ENCODE measurements around the gene ATXN2L. TPM values are rescaled to one million over a fixed set of nuclear protein-coding genes. Genes with fewer than 3 reads are reported as not detected.
"Not testable (repeated sequence)": the region's sequence is repeated elsewhere in the genome, so short reads cannot be mapped to it uniquely, and the experiment has no call there.

ATXN2L gene
- polyA plus RNA-seq, 1 of the 3 experiments (the other 2 are of a cell fraction), result 39.2 TPM

GRCh38 chr16:28807445-28808120 lies 15.2 kb upstream of the ATXN2L start:
- H3K9me2 ChIP-seq; H2AFZ ChIP-seq (ENCODE audit: low read depth); H3K9ac ChIP-seq; H3K9me3 ChIP-seq; H3K4me2 ChIP-seq; H3K27me3 ChIP-seq (ENCODE audit: insufficient read depth); H3F3A ChIP-seq (replicated peaks; ENCODE audit: insufficient read depth); H3K36me3 ChIP-seq (replicated peaks in 1 of 2; ENCODE audit: control insufficient read depth in 1 of 2, insufficient read depth in 2 of 2, low read length in 1 of 2); H3K4me3 ChIP-seq (ENCODE audit: low read depth in 2 of 2, low read length in 1 of 2); H3K27ac ChIP-seq (ENCODE audit: low read depth in 2 of 2, low read length in 1 of 2); H4K20me1 ChIP-seq (ENCODE audit: insufficient read depth); POLR2A ChIA-PET; DNase-seq; H3K79me2 ChIP-seq (ENCODE audit: insufficient read depth); H3K4me1 ChIP-seq (ENCODE audit: control insufficient read depth in 1 of 2, insufficient read depth in 2 of 2, low read depth in 1 of 2, low read length in 1 of 2); CTCF ChIA-PET: not testable (repeated sequence)
- WGBS (ENCODE audit: low lambda C conversion rate), result no CpG with 5 or more reads among the region's 11 CpGs

GRCh38 chr16:28820016-28820415 lies 2.8 kb upstream of the ATXN2L start:
- TF ChIP-seq IRF3 (IDR thresholded peaks at IDR 0.05; ENCODE audit: low read depth, low read length) (no peak), EZH2phosphoT487 (IDR thresholded peaks at IDR 0.05; ENCODE audit: borderline replicate concordance, low read depth) (no peak), GATA2 (CRISPR knock-in tag; IDR thresholded peaks at IDR 0.05) (no peak), ZBTB33 (IDR thresholded peaks at IDR 0.05; ENCODE audit: borderline replicate concordance, low read depth) (no peak), YY1 (IDR thresholded peaks at IDR 0.05; ENCODE audit: low read depth) (no peak), PBX3 (IDR thresholded peaks at IDR 0.05) (no peak), USF2 (IDR thresholded peaks at IDR 0.05; ENCODE audit: borderline replicate concordance, low read depth, low read length) (no peak), RCOR1 (IDR thresholded peaks at IDR 0.05; ENCODE audit: low read length) (no peak)

GRCh38 chr16:28820546-28820945 lies 2.3 kb upstream of the ATXN2L start:
- H4K20me1 ChIP-seq (ENCODE audit: insufficient read depth), result peaks cover 12% of the 10 kb centered on the region
- H3K4me1 ChIP-seq (ENCODE audit: control insufficient read depth in 1 of 2, insufficient read depth in 2 of 2, low read depth in 1 of 2, low read length in 1 of 2); H3K9me3 ChIP-seq; H3K9me2 ChIP-seq; H3K27ac ChIP-seq (ENCODE audit: low read depth in 2 of 2, low read length in 1 of 2); H3K4me2 ChIP-seq; H3K4me3 ChIP-seq (ENCODE audit: low read depth in 2 of 2, low read length in 1 of 2); H2AFZ ChIP-seq (ENCODE audit: low read depth); H3K27me3 ChIP-seq (ENCODE audit: insufficient read depth); H3F3A ChIP-seq (replicated peaks; ENCODE audit: insufficient read depth); H3K9ac ChIP-seq; DNase-seq: not testable (repeated sequence)
- H3K36me3 ChIP-seq (replicated peaks in 1 of 2; ENCODE audit: control insufficient read depth in 1 of 2, insufficient read depth in 2 of 2, low read length in 1 of 2), result peaks cover 5 to 15% of the 10 kb centered on the region in 2 experiments
- 96% methylated on average over 13 of the region's 13 CpGs for WGBS (ENCODE audit: low lambda C conversion rate)
- peaks cover 43% of the 10 kb centered on the region for H3K79me2 ChIP-seq (ENCODE audit: insufficient read depth)
- POLR2A ChIA-PET, result interaction anchor here (1.3 to 3.8 kb wide), 2 partner anchors 26 to 42 kb away, joined by 3 to 25 read pairs; partner anchors contain the start of gene TUFM
- CTCF ChIA-PET, result interaction anchor here (1.2 to 1.7 kb wide), 2 partner anchors 8 to 153 kb away, joined by 3 to 5 read pairs; no protein-coding TSS in a partner anchor

More at GRCh38 chr16:28820016-28820415, 2.8 kb upstream of the ATXN2L start:
- Histone ChIP-seq H3K9me3 (no peaks in the 10 kb centered on the region), H3K27ac (ENCODE audit: low read depth in 2 of 2, low read length in 1 of 2) (no peak overlapping the region), H3K36me3 (replicated peaks in 1 of 2; ENCODE audit: control insufficient read depth in 1 of 2, insufficient read depth in 2 of 2, low read length in 1 of 2) (peaks cover 0 to 9% of the 10 kb centered on the region in 2 experiments), H2AFZ (ENCODE audit: low read depth) (no peak overlapping the region), H3K79me2 (ENCODE audit: insufficient read depth) (peaks cover 37% of the 10 kb centered on the region), H3F3A (replicated peaks; ENCODE audit: insufficient read depth) (peaks cover 5% of the 10 kb centered on the region), H3K4me2 (no peak overlapping the region), H3K4me3 (ENCODE audit: low read depth in 2 of 2, low read length in 1 of 2) (no peak overlapping the region), H3K27me3 (ENCODE audit: insufficient read depth) (no peaks in the 10 kb centered on the region), H3K9ac (no peak overlapping the region), H3K4me1 (ENCODE audit: control insufficient read depth in 1 of 2, insufficient read depth in 2 of 2, low read depth in 1 of 2, low read length in 1 of 2) (peaks cover under 1 to 5% of the 10 kb centered on the region in 2 experiments; a peak in 2 of 4 replicates), H3K9me2 (no peaks in the 10 kb centered on the region), H4K20me1 (ENCODE audit: insufficient read depth) (peaks cover 7% of the 10 kb centered on the region)
- POLR2A ChIA-PET, result no interaction called here
- CTCF ChIA-PET, result no interaction called here
- 91% methylated on average over 5 of the region's 5 CpGs for WGBS (ENCODE audit: low lambda C conversion rate)
- no peak for DNase-seq
